GM23338 (cell line): ENCODE data around the gene EYS. TPM values are rescaled to one million over a fixed set of nuclear protein-coding genes. Genes with fewer than 3 reads are reported as not detected.

ENCODE experiments used
- ATAC-seq: fragments of 200-7000 bp; cut with Tn5 transposase; 3 replicates; pipeline ENCODE4 v1.9.1; 2020
- DNase-seq: peaks from one replicate; pipeline ENCODE4 v3.0.0-alpha.2; 2015; ENCODE audit warnings: low spot score
- H2AFZ ChIP-seq: fragments of 200-600 bp; sonication (generic); 2 replicates; pipeline ENCODE4 v1.8.0; 2016; ENCODE audit warnings: antibody characterized with exemption, mild to moderate bottlenecking, moderate library complexity
- H3F3A ChIP-seq: fragments of 200-600 bp; sonication (generic); replicated peaks from 2 replicates; pipeline ENCODE4 v1.8.0; 2017; ENCODE audit warnings: antibody characterized with exemption, mixed run types, low read depth
- H3K27ac ChIP-seq: fragments of 200-600 bp; sonication (generic); 2 replicates; pipeline ENCODE4 v1.6.1; 2016; ENCODE audit warnings: low read depth
- H3K27me3 ChIP-seq: fragments of 200-600 bp; sonication (generic); 2 replicates; pipeline ENCODE4 v1.8.0; 2016; ENCODE audit warnings: mild to moderate bottlenecking, mixed run types, moderate library complexity; ENCODE audit not compliant: insufficient read depth
- H3K36me3 ChIP-seq: fragments of 200-600 bp; sonication (generic); 2 replicates; pipeline ENCODE4 v1.8.0; 2016; ENCODE audit warnings: mild to moderate bottlenecking; ENCODE audit not compliant: insufficient read depth
- H3K4me1 ChIP-seq: fragments of 200-600 bp; sonication (generic); 2 replicates; pipeline ENCODE4 v1.8.0; 2016; ENCODE audit warnings: mild to moderate bottlenecking, moderate library complexity; ENCODE audit not compliant: insufficient read depth
- H3K4me2 ChIP-seq: fragments of 200-600 bp; sonication (generic); 2 replicates; pipeline ENCODE4 v1.7.1; 2017; ENCODE audit warnings: mixed run types
- H3K4me3 ChIP-seq: fragments of 200-600 bp; sonication (generic); 2 replicates; pipeline ENCODE4 v1.6.1; 2016; ENCODE audit warnings: mixed run types
- H3K79me2 ChIP-seq: fragments of 200-600 bp; sonication (generic); replicated peaks from 2 replicates; pipeline ENCODE4 v1.8.0; 2017; ENCODE audit warnings: mild to moderate bottlenecking; ENCODE audit not compliant: insufficient read depth
- H3K9me2 ChIP-seq: fragments of 200-600 bp; sonication (generic); 2 replicates; pipeline ENCODE4 v1.8.0; 2017; ENCODE audit not compliant: insufficient read depth
- H4K20me1 ChIP-seq: fragments of 200-600 bp; sonication (generic); replicated peaks from 2 replicates; pipeline ENCODE4 v1.8.0; 2017; ENCODE audit warnings: mild to moderate bottlenecking; ENCODE audit not compliant: insufficient read depth
- H3K27ac Mint-ChIP-seq: 2 replicates; pipeline ENCODE4 v1.8.0; 2020; ENCODE audit warnings: inconsistent platforms, mild to moderate bottlenecking, moderate library complexity, mixed read lengths
- H3K27me3 Mint-ChIP-seq: 3 replicates; pipeline ENCODE4 v1.8.0; 2022; ENCODE audit warnings: low read depth, mild to moderate bottlenecking, moderate library complexity, mixed read lengths, inconsistent platforms; ENCODE audit not compliant: insufficient read depth, poor library complexity
- H3K36me3 Mint-ChIP-seq: 3 replicates; pipeline ENCODE4 v1.8.0; 2021; ENCODE audit warnings: low read depth, mild to moderate bottlenecking, inconsistent platforms, moderate library complexity, mixed read lengths
- H3K4me1 Mint-ChIP-seq: 3 replicates; pipeline ENCODE4 v1.8.0; 2020; ENCODE audit warnings: mild to moderate bottlenecking, inconsistent platforms, mixed read lengths
- H3K4me3 Mint-ChIP-seq: 3 replicates; pipeline ENCODE4 v1.8.0; 2021; ENCODE audit warnings: moderate library complexity, mild to moderate bottlenecking, inconsistent platforms, mixed read lengths
- H3K9me3 Mint-ChIP-seq: 3 replicates; pipeline ENCODE4 v1.8.0; 2020; ENCODE audit warnings: moderate library complexity, mild to moderate bottlenecking, inconsistent platforms, mixed read lengths
- ETS1 ChIP-seq: IDR thresholded peaks from 2 replicates; pipeline ENCODE4 v1.6.1; 2016; ENCODE audit warnings: antibody characterized with exemption
- EZH2 ChIP-seq: fragments of 200-600 bp; sonication (generic); IDR thresholded peaks from one replicate; pipeline ENCODE4 v1.8.0; 2017; ENCODE audit warnings: antibody characterized with exemption, mild to moderate bottlenecking, low read depth; ENCODE audit not compliant: unreplicated experiment
- EZH2phosphoT487 ChIP-seq: fragments of 200-600 bp; sonication (generic); IDR thresholded peaks from one replicate; pipeline ENCODE4 v1.8.1; 2018; ENCODE audit warnings: antibody characterized with exemption; ENCODE audit not compliant: unreplicated experiment
- NANOG ChIP-seq: IDR thresholded peaks from 2 replicates; pipeline ENCODE4 v1.6.1; 2016; ENCODE audit warnings: antibody characterized with exemption, borderline replicate concordance
- REST ChIP-seq: IDR thresholded peaks from one replicate; pipeline ENCODE4 v1.6.1; 2018; ENCODE audit warnings: antibody characterized with exemption; ENCODE audit not compliant: unreplicated experiment
- STAT1 ChIP-seq: IDR thresholded peaks from one replicate; pipeline ENCODE4 v1.6.1; 2016; ENCODE audit warnings: antibody characterized with exemption; ENCODE audit not compliant: unreplicated experiment
- ZNF114 ChIP-seq: fragments of 250-450 bp; sonication (Bioruptor Pico); IDR thresholded peaks from 2 replicates; pipeline ENCODE4 v1.5.0; 2020; ENCODE audit warnings: mild to moderate bottlenecking, moderate library complexity
- ZNF331 ChIP-seq: fragments of 250-450 bp; sonication (Bioruptor Pico); IDR thresholded peaks from 2 replicates; pipeline ENCODE4 v1.5.0; 2020; ENCODE audit warnings: low read depth, mild to moderate bottlenecking, moderate library complexity
- polyA plus RNA-seq: library from polyadenylated mRNA; unstranded; fragments of >200 nt; fragmentation: Nextera tagmentation; extraction: Ambion mirVana; gene quantifications from 2 replicates; pipeline ENCODE4 v1.2.1, GENCODE V29; 2016
- total RNA-seq: library from RNA; depleted of rRNA; stranded (reverse); fragments of >200 nt; shearing (Covaris generic); gene quantifications from 2 replicates; pipeline ENCODE4 v1.2.3, GENCODE V29; 2014

The EYS gene
- total and polyA plus RNA-seq, 2 experiments from 2014 or later, result 0.38 to 0.52 TPM

GRCh38 chr6:63997734-63998133, 1709.3 kb downstream of the EYS start:
- no peaks in the 10 kb centered on the region for H3K36me3 Mint-ChIP-seq

GRCh38 chr6:63997221-63997620, 1709.8 kb downstream of the EYS start:
- H2AFZ ChIP-seq, result peak overlapping the region; percentile 60
- Mint-ChIP-seq H3K9me3 (no peaks in the 10 kb centered on the region), H3K27ac (no peak overlapping the region), H3K36me3 (no peaks in the 10 kb centered on the region), H3K4me1 (no peaks in the 10 kb centered on the region), H3K27me3 (no peaks in the 10 kb centered on the region), H3K4me3 (no peak overlapping the region)
- no peak for DNase-seq
- no peaks in the 10 kb centered on the region for H4K20me1 ChIP-seq
- H3K27me3 ChIP-seq, result no peaks in the 10 kb centered on the region
- H3K9me2 ChIP-seq, result no peaks in the 10 kb centered on the region
- H3K79me2 ChIP-seq, result no peaks in the 10 kb centered on the region
- no peaks in the 10 kb centered on the region for H3F3A ChIP-seq
- TF ChIP-seq EZH2 (no peak), STAT1 (no peak), ZNF114 (CRISPR knock-in tag) (no peak), NANOG (no peak)
- H3K4me3 ChIP-seq, result no peak overlapping the region
- no peaks in the 10 kb centered on the region for H3K36me3 ChIP-seq
- no peak for ATAC-seq
- no peak overlapping the region for H3K4me2 ChIP-seq
- H3K27ac ChIP-seq, result no peak overlapping the region
- H3K4me1 ChIP-seq, result no peaks in the 10 kb centered on the region

More at GRCh38 chr6:63997734-63998133, 1709.3 kb downstream of the EYS start:
- no peaks in the 10 kb centered on the region for H3K4me1 Mint-ChIP-seq
- Histone ChIP-seq H3K27ac (no peak overlapping the region), H3K4me1 (no peaks in the 10 kb centered on the region), H3K4me2 (no peak overlapping the region), H4K20me1 (no peaks in the 10 kb centered on the region), H2AFZ (peak overlapping the region; percentile 60; the same call in 1 of the 2 replicates), H3F3A (no peaks in the 10 kb centered on the region), H3K9me2 (no peaks in the 10 kb centered on the region), H3K36me3 (no peaks in the 10 kb centered on the region), H3K27me3 (no peaks in the 10 kb centered on the region), H3K4me3 (no peak overlapping the region), H3K79me2 (no peaks in the 10 kb centered on the region)
- no peaks in the 10 kb centered on the region for H3K27me3 Mint-ChIP-seq
- H3K27ac Mint-ChIP-seq, result no peak overlapping the region
- no peak for ATAC-seq
- TF ChIP-seq EZH2 (no peak), REST (no peak), ZNF331 (CRISPR knock-in tag) (no peak), EZH2phosphoT487 (no peak)
- no peak for DNase-seq
- H3K4me3 Mint-ChIP-seq, result no peak overlapping the region
- no peaks in the 10 kb centered on the region for H3K9me3 Mint-ChIP-seq

GRCh38 chr6:63985223-63985622, 1721.8 kb downstream of the EYS start:
- Histone ChIP-seq H3K4me2 (no peak overlapping the region), H3K79me2 (no peaks in the 10 kb centered on the region), H4K20me1 (no peaks in the 10 kb centered on the region), H3K4me3 (no peak overlapping the region), H3F3A (no peaks in the 10 kb centered on the region), H3K27ac (no peak overlapping the region), H3K36me3 (no peaks in the 10 kb centered on the region), H2AFZ (no peak overlapping the region), H3K9me2 (peaks cover 4% of the 10 kb centered on the region; the same call in 1 of the 2 replicates), H3K4me1 (no peaks in the 10 kb centered on the region), H3K27me3 (no peaks in the 10 kb centered on the region)
- H3K4me3 Mint-ChIP-seq, result no peak overlapping the region
- no peak for ATAC-seq
- no peak overlapping the region for H3K27ac Mint-ChIP-seq
- H3K36me3 Mint-ChIP-seq, result no peaks in the 10 kb centered on the region
- H3K9me3 Mint-ChIP-seq, result no peaks in the 10 kb centered on the region
- H3K4me1 Mint-ChIP-seq, result no peaks in the 10 kb centered on the region
- DNase-seq, result no peak
- no peaks in the 10 kb centered on the region for H3K27me3 Mint-ChIP-seq
- TF ChIP-seq EZH2phosphoT487 (no peak), REST (no peak), ETS1 (no peak), EZH2 (no peak)
